HCT116 (cell line): Measurements from ENCODE around the gene TYR.

Experiments used
- CTCF ChIP-seq, 3 experiments: fragments of 200-600 bp in 1 of 3; sonication (generic) in 1 of 3; IDR thresholded peaks in 2 of 3; conservative IDR thresholded peaks in 1 of 3; 2 replicates each; pipeline ENCODE4 v1.5.1; 2012 to 2017; ENCODE audit warnings: low read depth in 2 of 3, low read length in 2 of 3, antibody characterized with exemption in 1 of 3, borderline replicate concordance in 1 of 3, control low read depth in 1 of 3, mild to moderate bottlenecking in 1 of 3, mixed read lengths in 1 of 3, mixed run types in 1 of 3, moderate library complexity in 1 of 3; ENCODE audit not compliant: insufficient read depth in 1 of 3
- POLR2A ChIP-seq: IDR thresholded peaks from 2 replicates; pipeline ENCODE4 v1.7.0; 2011; ENCODE audit warnings: borderline replicate concordance; ENCODE audit not compliant: insufficient read depth, insufficient read length; ENCODE audit errors: extremely low read depth
- POLR2AphosphoS5 ChIP-seq: IDR thresholded peaks from 2 replicates; pipeline ENCODE4 v1.6.1; 2011; ENCODE audit warnings: mild to moderate bottlenecking, low read depth, low read length, moderate library complexity
- TCF7L2 ChIP-seq: IDR thresholded peaks from 2 replicates; pipeline ENCODE4 v1.7.0; 2011; ENCODE audit warnings: borderline replicate concordance, inconsistent platforms; ENCODE audit not compliant: insufficient read depth, insufficient read length; ENCODE audit errors: extremely low read depth

GRCh38 chr11:89136606-89137005, 41.1 kb upstream of the TYR start:
- TF ChIP-seq CTCF (IDR thresholded peaks at IDR 0.05 in 2 of 3, conservative IDR thresholded peaks at IDR 0.05 in 1 of 3; ENCODE audit: borderline replicate concordance in 1 of 3, insufficient read depth in 1 of 3, low read depth in 2 of 3, low read length in 2 of 3) (no peak), POLR2A (no peak), TCF7L2 (no peak), POLR2AphosphoS5 (no peak)
